Ascending aorta (tissue), 2 donors: ENCODE measurements around the gene EPDR1. TPM values are rescaled to one million over a fixed set of nuclear protein-coding genes. Genes with fewer than 3 reads are reported as not detected.

Experiments used
- DNase-seq, 2 donors: peaks; one replicate each; pipeline ENCODE4 v3.0.0-alpha.2; 2019; ENCODE audit warnings: low spot score in 2 of 2
- H3K27ac ChIP-seq, 2 donors: fragments of 200-600 bp; sonication (generic); one replicate each; pipeline ENCODE4 v1.5.1; 2016 to 2017; ENCODE audit warnings: mild to moderate bottlenecking in 1 of 2
- H3K27me3 ChIP-seq: fragments of 200-600 bp; sonication (generic); one replicate; pipeline ENCODE4 v1.5.1; 2017
- H3K36me3 ChIP-seq, 2 donors: fragments of 200-600 bp; sonication (generic); one replicate each; pipeline ENCODE4 v1.5.1; 2016
- H3K4me1 ChIP-seq, 2 donors: fragments of 200-600 bp; sonication (generic); one replicate each; pipeline ENCODE4 v1.5.1; 2016 to 2017; ENCODE audit warnings: mild to moderate bottlenecking in 1 of 2
- H3K4me3 ChIP-seq, 2 donors: fragments of 200-600 bp; sonication (generic); one replicate each; pipeline ENCODE4 v1.5.1; 2016 to 2017; ENCODE audit warnings: mild to moderate bottlenecking in 1 of 2
- H3K9me3 ChIP-seq, 2 donors: fragments of 200-600 bp; sonication (generic); one replicate each; pipeline ENCODE4 v1.5.1; 2016
- intact Hi-C: fragments of 100-400 bp; cut with DNase I; formaldehyde crosslinking; loops from one replicate; pipeline ENCODE4 v1.15.1; 2023
- total RNA-seq: library from RNA; depleted of rRNA; stranded (reverse); fragments of >200 nt; gene quantifications from one replicate; pipeline ENCODE4 v1.1.0, GENCODE V29; 2016
- TF ChIP-seq, protein P1 (sequence below), 3 experiments: fragments of 200-600 bp in 2 of 3; fragments of 450-650 bp in 1 of 3; sonication (generic) in 2 of 3; IDR thresholded peaks; one replicate each; pipeline ENCODE4 v1.5.1; 2016 to 2019; ENCODE audit warnings: antibody characterized with exemption in 3 of 3, mild to moderate bottlenecking in 1 of 3, moderate library complexity in 1 of 3

EPDR1 gene
- total RNA-seq, 1 donor from 2014 or later, result 144 TPM

DNA sequence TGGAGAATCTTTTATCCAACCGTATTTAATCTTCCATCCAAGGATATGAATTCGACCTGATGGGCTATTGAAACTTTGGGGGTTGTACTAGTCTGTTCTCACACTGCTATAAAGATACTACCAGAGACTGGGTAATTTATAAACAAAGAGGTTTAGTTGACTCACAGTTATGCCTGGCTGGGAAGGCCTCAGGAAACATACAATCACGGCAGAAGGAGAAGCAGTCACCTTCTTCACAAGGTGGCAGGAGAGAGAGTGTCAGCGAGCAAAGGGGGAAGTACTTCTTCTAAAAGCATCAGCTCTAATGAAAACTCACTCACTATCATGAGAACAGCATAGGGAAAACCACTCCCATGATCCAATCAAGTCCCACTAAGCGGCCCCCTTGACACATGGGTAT lies 43.8 kb downstream of the EPDR1 start:
- H3K36me3 ChIP-seq, result no peaks in the 10 kb centered on the region
- intact Hi-C loops, result no loop called here
- H3K9me3 ChIP-seq, result no peaks in the 10 kb centered on the region
- no peaks in the 10 kb centered on the region for H3K27me3 ChIP-seq
- H3K27ac ChIP-seq, result no peak overlapping the region
- DNase-seq, result no peak
- TF ChIP-seq, protein P1, sequence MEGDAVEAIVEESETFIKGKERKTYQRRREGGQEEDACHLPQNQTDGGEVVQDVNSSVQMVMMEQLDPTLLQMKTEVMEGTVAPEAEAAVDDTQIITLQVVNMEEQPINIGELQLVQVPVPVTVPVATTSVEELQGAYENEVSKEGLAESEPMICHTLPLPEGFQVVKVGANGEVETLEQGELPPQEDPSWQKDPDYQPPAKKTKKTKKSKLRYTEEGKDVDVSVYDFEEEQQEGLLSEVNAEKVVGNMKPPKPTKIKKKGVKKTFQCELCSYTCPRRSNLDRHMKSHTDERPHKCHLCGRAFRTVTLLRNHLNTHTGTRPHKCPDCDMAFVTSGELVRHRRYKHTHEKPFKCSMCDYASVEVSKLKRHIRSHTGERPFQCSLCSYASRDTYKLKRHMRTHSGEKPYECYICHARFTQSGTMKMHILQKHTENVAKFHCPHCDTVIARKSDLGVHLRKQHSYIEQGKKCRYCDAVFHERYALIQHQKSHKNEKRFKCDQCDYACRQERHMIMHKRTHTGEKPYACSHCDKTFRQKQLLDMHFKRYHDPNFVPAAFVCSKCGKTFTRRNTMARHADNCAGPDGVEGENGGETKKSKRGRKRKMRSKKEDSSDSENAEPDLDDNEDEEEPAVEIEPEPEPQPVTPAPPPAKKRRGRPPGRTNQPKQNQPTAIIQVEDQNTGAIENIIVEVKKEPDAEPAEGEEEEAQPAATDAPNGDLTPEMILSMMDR (IDR thresholded peaks at IDR 0.05), result no peak
- H3K4me1 ChIP-seq, result no peaks in the 10 kb centered on the region
- H3K4me3 ChIP-seq, result no peak overlapping the region

DNA sequence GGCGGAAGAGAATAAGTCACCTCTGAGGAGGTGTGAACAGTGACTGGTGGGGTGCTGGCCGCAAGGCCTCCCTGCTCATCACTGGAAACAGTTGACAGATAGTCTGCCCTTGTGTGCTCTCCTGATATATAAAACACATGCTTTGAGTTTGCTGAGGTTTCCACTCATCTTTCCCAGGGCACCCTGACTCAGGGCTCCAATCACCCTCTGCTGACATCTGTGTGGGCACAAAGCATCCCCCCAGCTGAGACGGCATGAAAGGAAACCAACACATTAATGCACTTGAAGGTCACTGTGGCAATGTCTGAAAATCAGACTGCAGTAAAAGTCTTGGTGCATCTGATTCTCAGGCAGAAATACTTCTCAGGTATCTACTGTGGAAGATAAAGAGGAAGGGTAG lies 49.8 kb downstream of the EPDR1 start:
- H3K36me3 ChIP-seq, result no peaks in the 10 kb centered on the region
- no peaks in the 10 kb centered on the region for H3K27me3 ChIP-seq
- intact Hi-C loops, result no loop called here
- TF ChIP-seq, protein P1 (IDR thresholded peaks at IDR 0.05), result no peak
- DNase-seq, result no peak
- H3K27ac ChIP-seq, result no peak overlapping the region
- H3K4me3 ChIP-seq, result no peak overlapping the region
- no peaks in the 10 kb centered on the region for H3K9me3 ChIP-seq
- no peaks in the 10 kb centered on the region for H3K4me1 ChIP-seq

DNA sequence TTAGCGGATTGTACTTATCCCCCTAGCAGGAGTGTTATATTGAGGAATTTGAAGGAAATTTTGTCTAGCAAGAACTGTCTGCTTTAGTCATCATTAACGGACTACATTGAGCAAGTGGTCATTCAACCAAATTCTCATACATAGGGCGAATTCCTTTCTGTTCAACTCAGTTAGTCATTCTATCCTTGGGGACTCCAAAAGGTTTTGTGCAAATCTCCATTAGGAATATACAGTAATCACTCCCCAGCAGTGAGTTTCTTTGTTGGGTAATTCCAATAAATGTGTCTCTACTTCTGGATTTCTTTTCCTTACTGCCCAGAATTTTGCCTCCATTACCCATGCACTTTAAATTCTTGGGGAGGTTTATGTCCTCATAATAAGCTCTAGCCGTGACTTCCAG lies 51.1 kb downstream of the EPDR1 start:
- intact Hi-C loops, result no loop called here
- no peak overlapping the region for H3K4me3 ChIP-seq
- H3K36me3 ChIP-seq, result no peaks in the 10 kb centered on the region
- TF ChIP-seq, protein P1 (IDR thresholded peaks at IDR 0.05), result no peak
- H3K4me1 ChIP-seq, result no peaks in the 10 kb centered on the region
- no peak overlapping the region for H3K27ac ChIP-seq
- no peaks in the 10 kb centered on the region for H3K9me3 ChIP-seq
- no peak for DNase-seq
- no peaks in the 10 kb centered on the region for H3K27me3 ChIP-seq

DNA sequence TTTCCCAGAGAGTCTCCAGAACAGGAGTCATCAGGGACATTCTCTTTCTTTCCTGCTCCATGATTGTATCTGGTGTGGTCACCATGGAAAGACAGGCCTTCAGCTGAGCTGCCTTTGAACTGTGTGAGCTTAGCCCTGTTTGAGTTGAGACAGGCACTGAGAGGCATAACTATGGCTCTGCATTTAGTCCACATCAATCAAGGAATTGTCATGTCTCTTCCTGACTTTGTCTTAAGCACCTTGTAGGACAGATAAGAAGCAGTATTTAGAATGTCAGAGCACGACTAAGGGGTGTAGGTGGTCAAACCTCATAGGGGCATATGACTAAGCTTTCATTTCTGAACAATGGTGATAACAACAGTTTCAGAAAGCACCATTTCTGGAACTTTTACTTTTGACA lies 53.5 kb downstream of the EPDR1 start:
- TF ChIP-seq, protein P1 (IDR thresholded peaks at IDR 0.05), result no peak
- Histone ChIP-seq H3K27me3 (no peaks in the 10 kb centered on the region), H3K9me3 (no peaks in the 10 kb centered on the region), H3K4me1 (no peaks in the 10 kb centered on the region), H3K27ac (no peak overlapping the region), H3K36me3 (no peaks in the 10 kb centered on the region), H3K4me3 (no peak overlapping the region)
- intact Hi-C loops, result no loop called here
- no peak for DNase-seq

DNA sequence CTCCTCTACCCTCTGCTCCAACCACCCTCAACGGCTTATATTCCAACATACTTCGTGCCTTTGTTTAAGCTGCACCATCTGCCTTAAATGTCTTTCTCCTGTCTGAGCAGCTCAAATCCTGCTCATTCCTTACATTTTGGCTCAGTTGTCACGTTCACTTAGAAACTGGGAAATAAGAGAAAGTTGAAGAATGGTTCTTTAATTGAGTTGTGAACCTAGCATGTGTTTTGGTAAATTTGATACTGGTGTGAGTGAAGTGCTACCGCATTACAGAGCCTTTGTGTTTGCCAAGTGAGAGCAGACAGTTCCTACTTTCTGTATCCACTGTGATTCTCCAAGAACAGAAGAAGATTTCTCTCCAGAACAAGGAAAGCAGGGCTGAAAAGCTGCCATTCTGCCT lies 54.3 kb downstream of the EPDR1 start:
- DNase-seq, result no peak
- Histone ChIP-seq H3K27ac (no peak overlapping the region), H3K9me3 (no peaks in the 10 kb centered on the region), H3K4me1 (no peaks in the 10 kb centered on the region), H3K27me3 (no peaks in the 10 kb centered on the region), H3K4me3 (no peak overlapping the region), H3K36me3 (no peaks in the 10 kb centered on the region)
- TF ChIP-seq, protein P1 (IDR thresholded peaks at IDR 0.05), result no peak
- intact Hi-C loops, result no loop called here

DNA sequence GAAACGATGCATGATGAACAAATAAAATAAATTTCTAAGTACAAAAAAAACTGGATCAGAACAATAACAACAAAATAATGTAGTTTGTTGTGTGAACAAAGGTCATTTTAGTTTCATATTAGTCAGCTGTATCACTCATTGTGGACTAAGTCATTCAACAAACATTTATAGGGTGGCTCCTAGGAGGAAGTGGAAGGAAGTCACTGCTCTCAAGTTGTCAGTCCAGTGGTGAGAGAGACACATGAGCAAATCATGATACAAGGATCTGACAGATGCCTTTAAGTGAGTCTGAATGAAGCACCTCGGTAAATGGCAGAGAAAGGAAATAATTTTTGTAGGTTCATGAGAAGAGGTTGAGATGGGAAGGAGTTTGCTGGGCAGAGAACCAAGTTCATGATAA lies 56.8 kb downstream of the EPDR1 start:
- no peaks in the 10 kb centered on the region for H3K9me3 ChIP-seq
- TF ChIP-seq, protein P1 (IDR thresholded peaks at IDR 0.05), result no peak
- no peak overlapping the region for H3K4me3 ChIP-seq
- intact Hi-C loops, result no loop called here
- H3K27ac ChIP-seq, result no peak overlapping the region
- H3K27me3 ChIP-seq, result no peaks in the 10 kb centered on the region
- no peak for DNase-seq
- no peaks in the 10 kb centered on the region for H3K36me3 ChIP-seq
- H3K4me1 ChIP-seq, result no peaks in the 10 kb centered on the region
